C4-2B (cell line): ENCODE results near the gene OR10T2.

Experiments used
- CTCF ChIP-seq: fragments of 450-650 bp; conservative IDR thresholded peaks from 2 replicates; pipeline ENCODE4 v1.5.1; 2017; ENCODE audit warnings: mild to moderate bottlenecking
- ZFX ChIP-seq: fragments of 450-650 bp; IDR thresholded peaks from 2 replicates; pipeline ENCODE4 v1.6.1; 2017

DNA sequence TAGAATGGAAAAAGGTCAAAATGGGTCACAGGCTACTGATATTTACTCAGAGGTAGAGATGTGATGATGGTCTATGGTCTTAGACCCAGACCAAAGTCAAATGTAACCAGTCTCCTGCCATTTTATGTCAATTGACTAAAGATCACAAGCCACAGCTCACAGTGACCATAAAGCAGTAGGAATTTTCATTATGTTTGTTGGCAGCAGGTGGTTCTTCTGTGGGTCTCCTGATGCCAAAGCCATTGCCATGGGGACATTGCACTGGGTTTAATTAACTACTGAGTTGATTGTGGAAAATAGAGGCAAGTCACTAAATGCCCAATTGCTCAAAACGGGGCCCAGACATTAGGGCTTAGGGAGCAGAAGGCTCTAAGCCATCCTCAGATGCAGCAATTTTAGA lies 26.9 kb upstream of the OR10T2 start, which contains the start of gene OR10K2:
- TF ChIP-seq CTCF (no peak), ZFX (no peak)
